H1 (cell line): ENCODE data around the gene MRPL55. TPM values are rescaled to one million over a fixed set of nuclear protein-coding genes. Genes with fewer than 3 reads are reported as not detected.

ENCODE experiments used
- JUN ChIP-seq: IDR thresholded peaks from 2 replicates; pipeline ENCODE4 v1.6.1; 2011; ENCODE audit warnings: low read depth, mild to moderate bottlenecking, improper control_type of control experiment, low read length
- PHF8 ChIP-seq: fragments of 200-600 bp; sonication (generic); conservative IDR thresholded peaks from 2 replicates; pipeline ENCODE4 v1.7.1; 2012; ENCODE audit warnings: low read depth, mild to moderate bottlenecking, inconsistent platforms, low read length, moderate library complexity
- RNF2 ChIP-seq: fragments of 200-900, 300-1000 bp; sonication (generic); IDR thresholded peaks from 2 replicates; pipeline ENCODE4 v1.7.1; 2016; ENCODE audit warnings: borderline replicate concordance, low read depth, mild to moderate bottlenecking, antibody characterized with exemption, low read length; ENCODE audit not compliant: poor library complexity, severe bottlenecking; ENCODE audit errors: missing control alignments
- SIN3A ChIP-seq, 2 experiments: IDR thresholded peaks in 1 of 2; conservative IDR thresholded peaks in 1 of 2; 2 replicates each; pipeline ENCODE4 v1.6.1; 2011 to 2012; ENCODE audit warnings: low read length in 2 of 2, improper control_type of control experiment in 1 of 2, low read depth in 1 of 2, mild to moderate bottlenecking in 1 of 2
- SP2 ChIP-seq: IDR thresholded peaks from 2 replicates; pipeline ENCODE4 v1.6.1; 2012; ENCODE audit warnings: mild to moderate bottlenecking, low read length, inconsistent platforms
- TAF7 ChIP-seq: optimal IDR thresholded peaks from 2 replicates; pipeline ENCODE3; 2011; ENCODE audit warnings: low read depth, mild to moderate bottlenecking, inconsistent platforms, low read length, moderate library complexity, borderline replicate concordance
- TBP ChIP-seq: IDR thresholded peaks from 2 replicates; pipeline ENCODE4 v1.6.1; 2011; ENCODE audit warnings: low read depth, low read length, improper control_type of control experiment
- TEAD4 ChIP-seq: IDR thresholded peaks from 2 replicates; pipeline ENCODE4 v1.6.1; 2012; ENCODE audit warnings: low read depth, low read length, inconsistent platforms, mixed read lengths
- polyA plus RNA-seq, 7 experiments: library from polyadenylated mRNA; depleted of rRNA in 3 of 7; stranded (reverse) in 5 of 7; unstranded in 2 of 7; fragments of >200 nt in 5 of 7; fragments of 200-250 nt in 2 of 7; gene quantifications; 1 replicate in 5 of 7; 2 replicates in 1 of 7; 4 replicates in 1 of 7; pipeline versions ENCODE4 v1.2.1 to v1.2.3, GENCODE V29; 2011 to 2013; ENCODE audit warnings: missing spikeins in 2 of 7, mixed read lengths in 2 of 7
- total RNA-seq: library from RNA; stranded (reverse); fragmentation: NEBNext Ultra II Directional; extraction: Animal tissue kit (Norgen Biotek cat#: 25700); gene quantifications from 2 replicates; pipeline ENCODE4 v1.2.1, GENCODE V29; 2021
- TF ChIP-seq, protein P1 (sequence below): fragments of 300-600 bp; sonication (generic); IDR thresholded peaks from 2 replicates; pipeline ENCODE4 v1.7.1; 2012; ENCODE audit warnings: low read length, moderate library complexity, mild to moderate bottlenecking, inconsistent platforms; ENCODE audit not compliant: insufficient replicate concordance

Gene MRPL55
- total and polyA plus RNA-seq, 2 of the 8 experiments (the other 6 are each of a cell fraction or from before 2014, with no cell fraction given), result 59.0 to 244 TPM

DNA sequence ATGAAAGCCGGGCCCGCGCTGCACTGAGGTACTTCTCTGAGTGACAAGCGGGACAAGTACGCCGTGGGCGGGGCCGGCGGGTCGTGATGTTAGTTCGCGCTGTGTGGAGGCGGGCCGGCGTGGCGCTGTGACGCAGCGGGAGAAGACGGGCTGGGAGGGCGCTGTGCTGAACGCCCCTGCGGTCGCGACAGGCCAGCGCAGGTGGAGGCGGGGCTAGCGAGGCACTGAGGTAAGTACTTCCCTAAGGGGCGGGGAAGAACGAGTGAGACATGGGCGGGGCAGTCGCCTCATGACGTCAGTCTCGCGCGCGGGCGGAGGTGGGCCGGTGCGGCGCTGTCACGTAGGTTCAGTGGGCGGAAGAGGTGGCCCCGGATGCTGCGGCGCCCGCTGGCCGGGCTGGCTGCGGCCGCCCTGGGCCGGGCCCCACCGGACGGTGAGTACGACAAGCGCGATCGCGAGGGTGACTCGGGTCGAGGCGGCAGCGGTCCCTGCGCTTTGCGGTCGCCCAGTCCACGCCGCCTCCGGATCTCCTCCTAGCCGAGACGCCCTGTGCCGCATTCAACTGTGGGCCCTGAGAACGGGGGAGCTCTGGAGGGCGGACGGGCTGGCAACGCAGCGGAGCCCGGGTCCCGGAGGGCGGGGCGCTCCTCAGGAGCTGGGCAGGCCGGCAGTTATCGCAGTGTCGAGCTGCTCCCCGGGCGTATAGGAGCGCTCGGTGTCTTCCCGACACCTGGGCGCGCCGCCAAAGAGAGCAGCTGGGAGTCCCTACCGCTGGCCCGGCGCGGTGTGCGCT is 31.0 kb upstream of the MRPL55 start, which contains the start of gene GUK1 (continued):
- TF ChIP-seq, protein P1, sequence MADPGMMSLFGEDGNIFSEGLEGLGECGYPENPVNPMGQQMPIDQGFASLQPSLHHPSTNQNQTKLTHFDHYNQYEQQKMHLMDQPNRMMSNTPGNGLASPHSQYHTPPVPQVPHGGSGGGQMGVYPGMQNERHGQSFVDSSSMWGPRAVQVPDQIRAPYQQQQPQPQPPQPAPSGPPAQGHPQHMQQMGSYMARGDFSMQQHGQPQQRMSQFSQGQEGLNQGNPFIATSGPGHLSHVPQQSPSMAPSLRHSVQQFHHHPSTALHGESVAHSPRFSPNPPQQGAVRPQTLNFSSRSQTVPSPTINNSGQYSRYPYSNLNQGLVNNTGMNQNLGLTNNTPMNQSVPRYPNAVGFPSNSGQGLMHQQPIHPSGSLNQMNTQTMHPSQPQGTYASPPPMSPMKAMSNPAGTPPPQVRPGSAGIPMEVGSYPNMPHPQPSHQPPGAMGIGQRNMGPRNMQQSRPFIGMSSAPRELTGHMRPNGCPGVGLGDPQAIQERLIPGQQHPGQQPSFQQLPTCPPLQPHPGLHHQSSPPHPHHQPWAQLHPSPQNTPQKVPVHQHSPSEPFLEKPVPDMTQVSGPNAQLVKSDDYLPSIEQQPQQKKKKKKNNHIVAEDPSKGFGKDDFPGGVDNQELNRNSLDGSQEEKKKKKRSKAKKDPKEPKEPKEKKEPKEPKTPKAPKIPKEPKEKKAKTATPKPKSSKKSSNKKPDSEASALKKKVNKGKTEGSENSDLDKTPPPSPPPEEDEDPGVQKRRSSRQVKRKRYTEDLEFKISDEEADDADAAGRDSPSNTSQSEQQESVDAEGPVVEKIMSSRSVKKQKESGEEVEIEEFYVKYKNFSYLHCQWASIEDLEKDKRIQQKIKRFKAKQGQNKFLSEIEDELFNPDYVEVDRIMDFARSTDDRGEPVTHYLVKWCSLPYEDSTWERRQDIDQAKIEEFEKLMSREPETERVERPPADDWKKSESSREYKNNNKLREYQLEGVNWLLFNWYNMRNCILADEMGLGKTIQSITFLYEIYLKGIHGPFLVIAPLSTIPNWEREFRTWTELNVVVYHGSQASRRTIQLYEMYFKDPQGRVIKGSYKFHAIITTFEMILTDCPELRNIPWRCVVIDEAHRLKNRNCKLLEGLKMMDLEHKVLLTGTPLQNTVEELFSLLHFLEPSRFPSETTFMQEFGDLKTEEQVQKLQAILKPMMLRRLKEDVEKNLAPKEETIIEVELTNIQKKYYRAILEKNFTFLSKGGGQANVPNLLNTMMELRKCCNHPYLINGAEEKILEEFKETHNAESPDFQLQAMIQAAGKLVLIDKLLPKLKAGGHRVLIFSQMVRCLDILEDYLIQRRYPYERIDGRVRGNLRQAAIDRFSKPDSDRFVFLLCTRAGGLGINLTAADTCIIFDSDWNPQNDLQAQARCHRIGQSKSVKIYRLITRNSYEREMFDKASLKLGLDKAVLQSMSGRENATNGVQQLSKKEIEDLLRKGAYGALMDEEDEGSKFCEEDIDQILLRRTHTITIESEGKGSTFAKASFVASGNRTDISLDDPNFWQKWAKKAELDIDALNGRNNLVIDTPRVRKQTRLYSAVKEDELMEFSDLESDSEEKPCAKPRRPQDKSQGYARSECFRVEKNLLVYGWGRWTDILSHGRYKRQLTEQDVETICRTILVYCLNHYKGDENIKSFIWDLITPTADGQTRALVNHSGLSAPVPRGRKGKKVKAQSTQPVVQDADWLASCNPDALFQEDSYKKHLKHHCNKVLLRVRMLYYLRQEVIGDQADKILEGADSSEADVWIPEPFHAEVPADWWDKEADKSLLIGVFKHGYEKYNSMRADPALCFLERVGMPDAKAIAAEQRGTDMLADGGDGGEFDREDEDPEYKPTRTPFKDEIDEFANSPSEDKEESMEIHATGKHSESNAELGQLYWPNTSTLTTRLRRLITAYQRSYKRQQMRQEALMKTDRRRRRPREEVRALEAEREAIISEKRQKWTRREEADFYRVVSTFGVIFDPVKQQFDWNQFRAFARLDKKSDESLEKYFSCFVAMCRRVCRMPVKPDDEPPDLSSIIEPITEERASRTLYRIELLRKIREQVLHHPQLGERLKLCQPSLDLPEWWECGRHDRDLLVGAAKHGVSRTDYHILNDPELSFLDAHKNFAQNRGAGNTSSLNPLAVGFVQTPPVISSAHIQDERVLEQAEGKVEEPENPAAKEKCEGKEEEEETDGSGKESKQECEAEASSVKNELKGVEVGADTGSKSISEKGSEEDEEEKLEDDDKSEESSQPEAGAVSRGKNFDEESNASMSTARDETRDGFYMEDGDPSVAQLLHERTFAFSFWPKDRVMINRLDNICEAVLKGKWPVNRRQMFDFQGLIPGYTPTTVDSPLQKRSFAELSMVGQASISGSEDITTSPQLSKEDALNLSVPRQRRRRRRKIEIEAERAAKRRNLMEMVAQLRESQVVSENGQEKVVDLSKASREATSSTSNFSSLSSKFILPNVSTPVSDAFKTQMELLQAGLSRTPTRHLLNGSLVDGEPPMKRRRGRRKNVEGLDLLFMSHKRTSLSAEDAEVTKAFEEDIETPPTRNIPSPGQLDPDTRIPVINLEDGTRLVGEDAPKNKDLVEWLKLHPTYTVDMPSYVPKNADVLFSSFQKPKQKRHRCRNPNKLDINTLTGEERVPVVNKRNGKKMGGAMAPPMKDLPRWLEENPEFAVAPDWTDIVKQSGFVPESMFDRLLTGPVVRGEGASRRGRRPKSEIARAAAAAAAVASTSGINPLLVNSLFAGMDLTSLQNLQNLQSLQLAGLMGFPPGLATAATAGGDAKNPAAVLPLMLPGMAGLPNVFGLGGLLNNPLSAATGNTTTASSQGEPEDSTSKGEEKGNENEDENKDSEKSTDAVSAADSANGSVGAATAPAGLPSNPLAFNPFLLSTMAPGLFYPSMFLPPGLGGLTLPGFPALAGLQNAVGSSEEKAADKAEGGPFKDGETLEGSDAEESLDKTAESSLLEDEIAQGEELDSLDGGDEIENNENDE, result no peak
- TF ChIP-seq RNF2 (no peak), TBP (peak; percentile 78), SP2 (no peak), TAF7 (peak; percentile 72), TEAD4 (no peak), JUN (peak; percentile 21; the same call in 1 of the 2 replicates), PHF8 (peak; percentile 97), SIN3A (conservative IDR thresholded peaks at IDR 0.05 in 1 of 2, IDR thresholded peaks at IDR 0.05 in 1 of 2; ENCODE audit: low read depth in 1 of 2, low read length in 2 of 2) (peak in 1 of 2 experiments; percentile 83; a peak in 1 of 4 replicates)
